Dermis microvascular lymphatic vessel endothelial cell (primary cell): Measurements from ENCODE around the gene GMPS. TPM values are rescaled to one million over a fixed set of nuclear protein-coding genes. Genes with fewer than 3 reads are reported as not detected.

ENCODE experiments used
- DNase-seq, 2 donors: peaks; one replicate each; pipeline versions ENCODE4 v3.0.0 to v3.0.0-alpha.2; 2010; ENCODE audit warnings: low read depth in 2 of 2
- total RNA-seq: library from RNA; depleted of rRNA; stranded (reverse); fragments of >200 nt; gene quantifications from 2 replicates; pipeline ENCODE4 v1.2.1, GENCODE V29; 2014

Gene GMPS
- total RNA-seq, 1 donor from 2014 or later: 11.0 TPM

DNA sequence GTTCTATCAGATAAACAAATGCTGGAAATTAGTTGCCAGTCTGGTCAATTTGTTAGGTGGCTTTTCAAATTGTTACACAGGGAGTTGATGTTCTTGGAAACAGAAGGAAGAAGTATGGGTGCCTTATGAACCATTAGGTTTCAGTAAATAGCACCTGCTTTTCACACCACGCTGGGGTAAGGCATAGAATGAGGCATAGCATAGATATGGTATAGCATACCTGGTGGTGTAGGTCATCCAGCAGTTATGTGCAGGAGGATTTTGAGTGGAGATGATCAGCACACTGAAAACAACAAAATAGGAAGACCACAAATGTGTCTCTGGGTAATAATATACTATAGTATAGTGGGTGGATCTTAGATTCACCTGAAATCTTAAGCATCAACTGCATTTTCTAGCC is 121.4 kb downstream of the GMPS start:
- no peak for DNase-seq

Other genes with a start within 250 kb of the GMPS start
- gene PLCH1, start 125.6 kb upstream of the GMPS start, total RNA-seq: under 0.01 TPM in 1 of 2 replicates, not detected in the other
- gene C3orf33, start 64.4 kb upstream of the GMPS start, total RNA-seq: 1.0 and 1.4 TPM in 2 replicates
- gene SLC33A1, start 16.2 kb upstream of the GMPS start, total RNA-seq: 16.0 and 25.4 TPM in 2 replicates
- gene KCNAB1, start 249.9 kb downstream of the GMPS start, total RNA-seq: under 0.01 and 1.6 TPM in 2 replicates